ENCODE data around the gene SGPP1. TPM values are rescaled to one million over a fixed set of nuclear protein-coding genes. Genes with fewer than 3 reads are reported as not detected.
"Not testable (repeated sequence)": the region's sequence is repeated elsewhere in the genome, so short reads cannot be mapped to it uniquely, and the experiment has no call there.

SGPP1 gene
- total and polyA plus RNA-seq, 3 donors from 2014 or later, result 16.9 to 30.1 (median 27.6) TPM

DNA sequence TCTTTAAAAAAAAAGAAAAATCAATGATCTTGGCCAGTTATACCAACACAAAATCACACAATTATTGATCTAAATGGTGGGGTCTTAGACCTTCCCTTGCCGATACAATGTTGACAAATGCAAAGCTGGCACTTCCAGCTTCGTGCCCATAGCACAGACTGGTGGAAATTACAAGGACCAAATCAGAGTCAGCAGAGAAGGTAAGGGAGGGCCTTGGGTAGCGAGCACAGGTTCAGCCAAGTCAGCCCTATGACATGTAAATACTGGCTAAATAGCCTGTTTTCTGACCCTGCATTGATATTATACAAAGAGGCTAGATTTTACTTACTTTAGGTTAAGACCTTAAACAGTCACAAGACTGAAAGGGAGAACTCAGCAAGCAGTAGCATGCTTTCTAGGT is 55.9 kb downstream of the SGPP1 start:
- DNase-seq, result no peak
- 79 to 85% methylated on average over 3 of the region's 3 CpGs for WGBS, 2 donors
- H3K27me3 ChIP-seq, result no peaks in the 10 kb centered on the region

DNA sequence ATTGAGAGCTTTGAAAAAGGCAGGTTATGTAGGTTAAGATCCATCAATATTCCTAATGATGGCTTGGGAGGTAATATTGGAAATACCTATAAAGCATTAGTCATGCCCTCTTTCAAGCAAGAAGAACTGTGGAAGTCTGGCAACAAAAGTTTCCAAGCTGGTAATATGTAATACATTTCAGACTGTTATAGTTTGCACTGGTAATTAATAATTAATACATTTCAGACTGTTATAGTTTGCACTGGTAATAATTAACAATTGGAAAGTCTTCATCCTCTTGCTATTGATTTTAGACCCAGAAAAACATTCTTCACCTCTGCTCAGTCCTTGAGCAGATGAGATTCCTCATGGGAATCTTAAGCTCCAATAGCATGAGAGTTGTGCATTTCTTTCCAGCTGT is 57.2 kb downstream of the SGPP1 start:
- no peak for TF ChIP-seq POLR2A (IDR thresholded peaks at IDR 0.05)
- TF ChIP-seq, protein P1, sequence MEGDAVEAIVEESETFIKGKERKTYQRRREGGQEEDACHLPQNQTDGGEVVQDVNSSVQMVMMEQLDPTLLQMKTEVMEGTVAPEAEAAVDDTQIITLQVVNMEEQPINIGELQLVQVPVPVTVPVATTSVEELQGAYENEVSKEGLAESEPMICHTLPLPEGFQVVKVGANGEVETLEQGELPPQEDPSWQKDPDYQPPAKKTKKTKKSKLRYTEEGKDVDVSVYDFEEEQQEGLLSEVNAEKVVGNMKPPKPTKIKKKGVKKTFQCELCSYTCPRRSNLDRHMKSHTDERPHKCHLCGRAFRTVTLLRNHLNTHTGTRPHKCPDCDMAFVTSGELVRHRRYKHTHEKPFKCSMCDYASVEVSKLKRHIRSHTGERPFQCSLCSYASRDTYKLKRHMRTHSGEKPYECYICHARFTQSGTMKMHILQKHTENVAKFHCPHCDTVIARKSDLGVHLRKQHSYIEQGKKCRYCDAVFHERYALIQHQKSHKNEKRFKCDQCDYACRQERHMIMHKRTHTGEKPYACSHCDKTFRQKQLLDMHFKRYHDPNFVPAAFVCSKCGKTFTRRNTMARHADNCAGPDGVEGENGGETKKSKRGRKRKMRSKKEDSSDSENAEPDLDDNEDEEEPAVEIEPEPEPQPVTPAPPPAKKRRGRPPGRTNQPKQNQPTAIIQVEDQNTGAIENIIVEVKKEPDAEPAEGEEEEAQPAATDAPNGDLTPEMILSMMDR (IDR thresholded peaks at IDR 0.05), result no peak
- intact Hi-C loops (cut with DNase I; ENCODE audit: low total_unique reads), result no loop called here
- no peak for DNase-seq

More for the DNA sequence above, 55.9 kb downstream of the SGPP1 start:
- Histone ChIP-seq H3K27ac (no peak overlapping the region), H3K4me1 (no peaks in the 10 kb centered on the region), H3K4me3 (no peak overlapping the region), H3K36me3 (ENCODE audit: low read depth, missing control alignments) (no peaks in the 10 kb centered on the region), H3K9me3 (no peaks in the 10 kb centered on the region)
- intact Hi-C loops (cut with DNase I; ENCODE audit: low total_unique reads), result no loop called here
- no peak for TF ChIP-seq POLR2A (IDR thresholded peaks at IDR 0.05)
- TF ChIP-seq, protein P1 (IDR thresholded peaks at IDR 0.05), result no peak

DNA sequence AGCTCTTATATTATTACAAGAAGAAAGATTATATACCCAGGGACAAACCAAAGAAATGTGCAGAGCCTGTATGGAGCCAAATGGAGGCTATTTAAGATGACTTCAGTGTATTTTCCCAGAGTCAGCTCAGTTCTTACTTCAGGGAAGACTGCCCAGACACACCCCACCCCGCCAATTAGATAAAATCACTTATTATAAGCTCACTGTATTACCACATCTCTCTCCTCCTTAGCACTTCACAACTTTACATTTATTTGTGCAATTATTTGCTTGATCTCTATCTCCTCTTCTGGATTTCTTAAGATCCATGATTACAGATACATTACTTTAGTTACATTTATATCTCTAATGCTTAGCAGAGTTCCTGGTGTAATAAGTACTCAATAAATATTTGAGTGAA is 61.5 kb downstream of the SGPP1 start:
- WGBS, 2 donors, result 70% methylated on average over 1 of the region's 1 CpG
- intact Hi-C loops (cut with DNase I; ENCODE audit: low total_unique reads), result no loop called here
- DNase-seq, result no peak
- no peaks in the 10 kb centered on the region for H3K9me3 ChIP-seq
- H3K27ac ChIP-seq, result no peak overlapping the region
- H3K27me3 ChIP-seq, result no peaks in the 10 kb centered on the region
- no peaks in the 10 kb centered on the region for H3K36me3 ChIP-seq (ENCODE audit: low read depth, missing control alignments)
- TF ChIP-seq POLR2A (IDR thresholded peaks at IDR 0.05), result no peak
- TF ChIP-seq, protein P1 (IDR thresholded peaks at IDR 0.05), result no peak
- H3K4me1 ChIP-seq, result no peaks in the 10 kb centered on the region
- no peak overlapping the region for H3K4me3 ChIP-seq

More for the DNA sequence above, 57.2 kb downstream of the SGPP1 start:
- Histone ChIP-seq H3K9me3 (no peaks in the 10 kb centered on the region), H3K27me3 (no peaks in the 10 kb centered on the region), H3K4me3 (no peak overlapping the region), H3K36me3 (ENCODE audit: low read depth, missing control alignments) (no peaks in the 10 kb centered on the region), H3K4me1 (no peaks in the 10 kb centered on the region), H3K27ac (no peak overlapping the region)

DNA sequence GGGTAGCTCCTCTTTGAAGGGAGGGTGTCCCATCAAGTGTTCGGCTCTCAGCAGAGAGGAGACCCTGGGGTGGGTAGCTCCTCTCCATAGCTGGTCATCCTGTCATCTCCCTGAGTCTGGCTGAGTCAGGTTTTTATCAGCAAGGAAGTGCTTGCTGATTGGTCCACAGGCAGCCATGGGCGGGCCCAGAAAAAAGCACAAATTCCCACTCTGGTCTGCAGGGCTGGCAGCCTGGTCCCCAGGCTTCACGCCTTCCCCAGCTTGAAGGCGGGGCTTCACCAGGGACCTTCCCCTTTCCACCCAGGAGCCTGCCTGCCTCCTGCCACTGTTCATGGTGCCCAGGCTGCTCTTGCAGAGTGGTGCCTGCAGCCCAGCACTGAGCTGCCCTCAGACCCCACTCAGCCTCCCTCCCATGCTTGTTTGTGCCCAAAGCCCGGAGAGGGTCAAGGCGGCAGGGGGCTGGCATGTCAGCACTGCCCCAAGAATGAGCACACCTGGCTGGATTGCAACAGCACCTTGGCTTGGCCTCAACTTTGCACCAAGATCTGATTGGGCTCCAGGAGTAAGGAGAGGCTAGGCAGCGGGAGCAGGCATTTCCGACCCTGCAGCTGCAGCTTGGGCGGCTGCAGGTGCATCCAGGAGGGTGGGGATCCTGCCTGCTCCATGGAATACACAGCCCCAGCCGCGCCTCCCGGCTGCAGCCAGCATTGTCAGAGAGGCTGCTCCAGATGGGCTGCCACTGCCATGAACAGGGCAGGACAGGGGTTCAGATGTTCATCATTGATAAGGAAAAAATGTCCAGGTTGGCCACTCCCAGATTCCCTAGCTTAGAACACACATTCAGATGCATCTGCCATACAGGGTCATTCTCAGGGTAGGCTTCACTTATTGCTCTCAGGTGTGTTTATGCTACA is 64.2 kb downstream of the SGPP1 start:
- 81 to 82% methylated on average over 4 to 12 of the region's 12 CpGs for whole genome bisulfite sequencing, 2 donors
- Histone ChIP-seq H3K36me3 (ENCODE audit: low read depth, missing control alignments) (no peaks in the 10 kb centered on the region), H3K4me1 (no peaks in the 10 kb centered on the region), H3K4me3 (no peak overlapping the region), H3K27ac (no peak overlapping the region), H3K9me3 (no peaks in the 10 kb centered on the region), H3K27me3 (no peaks in the 10 kb centered on the region)
- TF ChIP-seq, protein P1 (IDR thresholded peaks at IDR 0.05), result no peak
- no peak for TF ChIP-seq POLR2A (IDR thresholded peaks at IDR 0.05)
- intact Hi-C loops (cut with DNase I; ENCODE audit: low total_unique reads), result no loop called here
- no peak for DNase-seq

DNA sequence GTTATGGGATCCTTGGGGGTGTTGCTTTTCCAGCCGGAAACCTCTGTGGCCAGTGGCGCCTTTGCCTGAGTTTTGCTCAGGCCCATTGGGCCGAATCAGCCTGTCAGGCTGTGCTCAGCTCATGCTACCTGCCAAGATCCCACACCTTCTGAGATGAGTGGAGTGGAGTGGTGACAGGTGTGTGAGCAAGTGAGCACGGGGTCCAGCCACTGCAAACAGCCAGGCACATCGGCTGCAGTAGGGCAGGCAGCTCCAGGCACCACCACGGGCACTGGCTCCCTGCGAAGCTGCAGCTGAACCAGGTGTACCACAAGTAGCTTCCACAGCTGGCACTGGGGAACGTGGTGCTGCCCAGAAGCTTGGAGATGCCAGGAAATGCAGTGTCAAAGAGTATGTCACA is 65.1 kb downstream of the SGPP1 start:
- TF ChIP-seq, protein P1 (IDR thresholded peaks at IDR 0.05), result no peak
- no peak for TF ChIP-seq POLR2A (IDR thresholded peaks at IDR 0.05)
- no peaks in the 10 kb centered on the region for H3K27me3 ChIP-seq
- DNase-seq, result no peak
- 73 to 92% methylated on average over 6 to 8 of the region's 8 CpGs for WGBS, 2 donors
- no peak overlapping the region for H3K27ac ChIP-seq
- H3K4me1 ChIP-seq, result no peaks in the 10 kb centered on the region
- H3K36me3 ChIP-seq (ENCODE audit: low read depth, missing control alignments), result no peaks in the 10 kb centered on the region
- no peak overlapping the region for H3K4me3 ChIP-seq
- no peaks in the 10 kb centered on the region for H3K9me3 ChIP-seq
- intact Hi-C loops (cut with DNase I; ENCODE audit: low total_unique reads), result no loop called here

DNA sequence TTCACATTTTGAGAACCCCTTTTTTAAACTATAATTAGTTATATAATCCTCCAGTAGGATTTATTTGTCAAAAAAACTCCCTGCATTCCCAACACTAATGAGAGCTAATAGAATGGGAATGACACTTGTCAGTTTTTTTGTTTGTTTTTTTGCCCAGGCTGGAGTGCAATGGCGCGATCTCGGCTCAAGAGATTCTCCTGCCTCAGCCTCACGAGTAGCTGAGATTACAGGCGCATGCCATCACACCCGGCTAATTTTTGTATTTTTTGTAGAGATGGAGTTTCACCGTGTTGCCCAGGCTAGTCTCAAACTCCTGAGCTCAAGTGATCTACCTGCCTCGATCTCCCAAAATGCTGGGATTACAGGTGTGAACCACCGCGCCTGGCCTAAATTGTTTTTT is 66.0 kb downstream of the SGPP1 start:
- not testable (repeated sequence) for H3K27ac ChIP-seq
- WGBS, 2 donors, result 89 to 91% methylated on average over 10 of the region's 10 CpGs

More for the DNA sequence above, 66.0 kb downstream of the SGPP1 start:
- H3K36me3 ChIP-seq (ENCODE audit: low read depth, missing control alignments); DNase-seq; H3K27me3 ChIP-seq; H3K4me3 ChIP-seq; intact Hi-C loops (cut with DNase I; ENCODE audit: low total_unique reads); H3K4me1 ChIP-seq; H3K9me3 ChIP-seq: not testable (repeated sequence)
